ENCODE results near the gene PROM1.

GRCh38 chr4:16056681-16057385, 27.0 kb downstream of the PROM1 start:
- TF ChIP-seq CTCF (IDR thresholded peaks at IDR 0.05) (no peak), EP300 (IDR thresholded peaks at IDR 0.05) (no peak), POLR2AphosphoS5 (IDR thresholded peaks at IDR 0.05) (no peak)
